Smooth muscle cell (in vitro differentiated cells): ENCODE data around the gene TMEM145. TPM values are rescaled to one million over a fixed set of nuclear protein-coding genes. Genes with fewer than 3 reads are reported as not detected.

Experiments used
- DNase-seq: peaks from one replicate; lab custom pipeline; 2025; ENCODE audit not compliant: unreplicated experiment; lab: John Stamatoyannopoulos, UW
- H2AFZ ChIP-seq: fragments of 200-600 bp; sonication (generic); 2 replicates; pipeline ENCODE4 v1.6.0; 2016; ENCODE audit warnings: antibody characterized with exemption, low read depth, mild to moderate bottlenecking
- H3F3A ChIP-seq: fragments of 200-600 bp; sonication (generic); 2 replicates; pipeline ENCODE4 v1.6.0; 2017; ENCODE audit warnings: antibody characterized with exemption, low read depth
- H3K27ac ChIP-seq: fragments of 200-600 bp; sonication (generic); 2 replicates; pipeline ENCODE4 v1.5.1; 2016; ENCODE audit warnings: low read depth, mild to moderate bottlenecking
- H3K27me3 ChIP-seq: fragments of 200-600 bp; sonication (generic); 2 replicates; pipeline ENCODE4 v1.6.1; 2016; ENCODE audit warnings: low read depth, mild to moderate bottlenecking
- H3K36me3 ChIP-seq: fragments of 200-600 bp; sonication (generic); 2 replicates; pipeline ENCODE4 v1.5.1; 2016; ENCODE audit warnings: low read depth
- H3K4me1 ChIP-seq: fragments of 200-600 bp; sonication (generic); 2 replicates; pipeline ENCODE4 v1.5.1; 2016; ENCODE audit warnings: low read depth
- H3K4me2 ChIP-seq: fragments of 200-600 bp; sonication (generic); 2 replicates; pipeline ENCODE4 v1.6.0; 2016; ENCODE audit warnings: mild to moderate bottlenecking
- H3K4me3 ChIP-seq: fragments of 200-600 bp; sonication (generic); 2 replicates; pipeline ENCODE4 v1.5.1; 2016; ENCODE audit warnings: mild to moderate bottlenecking
- H3K79me2 ChIP-seq: fragments of 200-600 bp; sonication (generic); 2 replicates; pipeline ENCODE4 v1.6.0; 2016; ENCODE audit warnings: low read depth, mild to moderate bottlenecking
- H3K9ac ChIP-seq: fragments of 200-600 bp; sonication (generic); 2 replicates; pipeline ENCODE4 v1.6.0; 2016; ENCODE audit warnings: low read depth
- H3K9me3 ChIP-seq: fragments of 200-600 bp; sonication (generic); replicated peaks from 2 replicates; pipeline ENCODE4 v1.5.1; 2016; ENCODE audit warnings: low read depth
- H4K20me1 ChIP-seq: fragments of 200-600 bp; sonication (generic); 2 replicates; pipeline ENCODE4 v1.6.0; 2016; ENCODE audit warnings: low read depth
- WGBS: methylation state at CpG from one replicate; pipeline ENCODE4 v1.1.7; 2016; ENCODE audit warnings: low lambda C conversion rate; 5-methylcytosine and 5-hydroxymethylcytosine counted together
- polyA plus RNA-seq: library from polyadenylated mRNA; unstranded; fragments of >200 nt; fragmentation: Nextera tagmentation; extraction: Ambion mirVana; gene quantifications from 2 replicates; pipeline ENCODE4 v1.2.1, GENCODE V29; 2016
- total RNA-seq: library from RNA; depleted of rRNA; stranded (reverse); fragments of >200 nt; gene quantifications from 2 replicates; pipeline ENCODE4 v1.2.3, GENCODE V29; 2014
- TF ChIP-seq, protein P1 (sequence below): fragments of 200-600 bp; sonication (generic); IDR thresholded peaks from 2 replicates; pipeline ENCODE4 v1.5.1; 2017; ENCODE audit warnings: borderline replicate concordance, mild to moderate bottlenecking, antibody characterized with exemption; ENCODE audit not compliant: insufficient read depth, poor library complexity, severe bottlenecking

The TMEM145 gene
- total and polyA plus RNA-seq, 2 experiments from 2014 or later = 0.11 TPM; not detected in 1

- Histone ChIP-seq H3F3A (peaks cover 11% of the 10 kb centered on the region), H3K4me3 (no peak overlapping the region), H3K9me3 (no peaks in the 10 kb centered on the region), H3K79me2 (peaks cover 50% of the 10 kb centered on the region), H3K4me1 (peaks cover 19% of the 10 kb centered on the region), H3K36me3 (no peaks in the 10 kb centered on the region), H4K20me1 (peaks cover 32% of the 10 kb centered on the region), H3K27me3 (no peaks in the 10 kb centered on the region), H3K27ac (no peak overlapping the region), H3K9ac (no peak overlapping the region), H3K4me2 (no peak overlapping the region), H2AFZ (no peak overlapping the region)
- TF ChIP-seq, protein P1, sequence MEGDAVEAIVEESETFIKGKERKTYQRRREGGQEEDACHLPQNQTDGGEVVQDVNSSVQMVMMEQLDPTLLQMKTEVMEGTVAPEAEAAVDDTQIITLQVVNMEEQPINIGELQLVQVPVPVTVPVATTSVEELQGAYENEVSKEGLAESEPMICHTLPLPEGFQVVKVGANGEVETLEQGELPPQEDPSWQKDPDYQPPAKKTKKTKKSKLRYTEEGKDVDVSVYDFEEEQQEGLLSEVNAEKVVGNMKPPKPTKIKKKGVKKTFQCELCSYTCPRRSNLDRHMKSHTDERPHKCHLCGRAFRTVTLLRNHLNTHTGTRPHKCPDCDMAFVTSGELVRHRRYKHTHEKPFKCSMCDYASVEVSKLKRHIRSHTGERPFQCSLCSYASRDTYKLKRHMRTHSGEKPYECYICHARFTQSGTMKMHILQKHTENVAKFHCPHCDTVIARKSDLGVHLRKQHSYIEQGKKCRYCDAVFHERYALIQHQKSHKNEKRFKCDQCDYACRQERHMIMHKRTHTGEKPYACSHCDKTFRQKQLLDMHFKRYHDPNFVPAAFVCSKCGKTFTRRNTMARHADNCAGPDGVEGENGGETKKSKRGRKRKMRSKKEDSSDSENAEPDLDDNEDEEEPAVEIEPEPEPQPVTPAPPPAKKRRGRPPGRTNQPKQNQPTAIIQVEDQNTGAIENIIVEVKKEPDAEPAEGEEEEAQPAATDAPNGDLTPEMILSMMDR = no peak
- no peak for DNase-seq
- 99% methylated on average over 18 of the region's 22 CpGs for WGBS
These were observed 38.9 kb upstream of the TMEM145 start for GRCh38 chr19:42274065-42274682.

- H3K79me2 ChIP-seq = peaks cover 43% of the 10 kb centered on the region
- H3K4me3 ChIP-seq = no peak overlapping the region
- H2AFZ ChIP-seq = no peak overlapping the region
- WGBS = 95% methylated on average over 7 of the region's 7 CpGs
- H3K4me1 ChIP-seq = peaks cover 18% of the 10 kb centered on the region
- no peaks in the 10 kb centered on the region for H3K9me3 ChIP-seq
- TF ChIP-seq, protein P1 = no peak
- no peak overlapping the region for H3K9ac ChIP-seq
- H3K27ac ChIP-seq = no peak overlapping the region
- DNase-seq = no peak
- no peaks in the 10 kb centered on the region for H3K27me3 ChIP-seq
- H3K4me2 ChIP-seq = no peak overlapping the region
- no peaks in the 10 kb centered on the region for H3K36me3 ChIP-seq
- peaks cover 36% of the 10 kb centered on the region for H4K20me1 ChIP-seq
- peaks cover 13% of the 10 kb centered on the region for H3F3A ChIP-seq
These were observed 38.0 kb upstream of the TMEM145 start for GRCh38 chr19:42275103-42275502.

DNA sequence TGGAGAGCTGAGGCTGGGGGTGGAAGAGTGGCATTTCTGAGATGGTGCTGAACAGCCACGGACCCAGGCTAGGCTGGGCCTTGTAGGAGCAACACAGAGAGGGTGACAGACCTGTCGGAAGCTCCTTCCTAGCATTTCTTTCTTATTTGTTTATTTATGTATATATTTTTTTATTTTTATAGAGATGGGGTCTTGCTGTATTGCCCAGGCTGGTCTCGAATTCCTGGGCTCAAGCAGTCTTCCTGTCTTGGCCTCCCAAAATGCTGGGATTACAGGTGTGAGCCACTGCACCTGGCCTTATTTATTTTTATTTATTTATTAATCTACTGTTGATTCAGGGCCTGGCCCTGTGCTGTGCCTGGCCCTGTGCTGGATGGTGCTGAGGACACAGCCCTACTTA lies 37.6 kb upstream of the TMEM145 start:
- H3K4me2 ChIP-seq = no peak overlapping the region
- WGBS = 97% methylated on average over 3 of the region's 3 CpGs

More for the DNA sequence above, 37.6 kb upstream of the TMEM145 start:
- Histone ChIP-seq H3F3A (peaks cover 17% of the 10 kb centered on the region), H4K20me1 (peaks cover 36% of the 10 kb centered on the region), H2AFZ (no peak overlapping the region), H3K27ac (no peak overlapping the region), H3K9ac (no peak overlapping the region), H3K36me3 (no peaks in the 10 kb centered on the region), H3K4me1 (peaks cover 14% of the 10 kb centered on the region), H3K79me2 (peaks cover 39% of the 10 kb centered on the region), H3K4me3 (no peak overlapping the region), H3K27me3 (no peaks in the 10 kb centered on the region), H3K9me3 (no peaks in the 10 kb centered on the region)
- no peak for DNase-seq
- TF ChIP-seq, protein P1 = no peak
